Spinal cord (tissue), 10 donors: ENCODE measurements around the gene TMEM231. TPM values are rescaled to one million over a fixed set of nuclear protein-coding genes. Genes with fewer than 3 reads are reported as not detected.

Source experiments
- DNase-seq, 6 donors: peaks; one replicate each; pipeline versions ENCODE4 v3.0.0 to v3.0.0-alpha.2; 2013 to 2015; ENCODE audit warnings: low spot score in 6 of 6, low read depth in 4 of 6
- H3K27ac ChIP-seq: one replicate; pipeline ENCODE4 v1.5.1; 2013; ENCODE audit warnings: low read depth, low read length, control low read depth
- H3K27me3 ChIP-seq: one replicate; pipeline ENCODE4 v1.6.1; 2013; ENCODE audit warnings: low read length; ENCODE audit not compliant: control insufficient read depth, insufficient read depth
- H3K36me3 ChIP-seq: one replicate; pipeline ENCODE4 v1.6.1; 2013; ENCODE audit warnings: low read length; ENCODE audit not compliant: control insufficient read depth, insufficient read depth
- H3K4me1 ChIP-seq: one replicate; pipeline ENCODE4 v1.6.1; 2013; ENCODE audit warnings: low read length; ENCODE audit not compliant: control insufficient read depth, insufficient read depth
- H3K4me3 ChIP-seq: one replicate; pipeline ENCODE4 v1.5.1; 2013; ENCODE audit warnings: low read depth, low read length, control low read depth
- H3K9me3 ChIP-seq: one replicate; pipeline ENCODE4 v1.6.1; 2013; ENCODE audit warnings: low read length; ENCODE audit not compliant: control insufficient read depth, insufficient read depth
- WGBS: methylation state at CpG from one replicate; pipeline ENCODE4 v1.1.5; 2013; ENCODE audit warnings: missing lambda C conversion rate; ENCODE audit not compliant: insufficient coverage; 5-methylcytosine and 5-hydroxymethylcytosine counted together
- polyA plus RNA-seq, 2 donors: library from polyadenylated mRNA; unstranded; fragments of 120-200 nt; gene quantifications; one replicate each; pipeline ENCODE4 v1.2.1, GENCODE V29; 2013; ENCODE audit not compliant: insufficient read length in 2 of 2
- total RNA-seq, 2 donors: library from RNA; depleted of rRNA in 1 of 2; stranded (reverse); fragments of 120-200 nt in 1 of 2; fragments of >200 nt in 1 of 2; gene quantifications; one replicate each; pipeline versions ENCODE4 v1.2.3 to v1.2.4, GENCODE V29; 2013 to 2014
- donor health status: healthy.

Gene TMEM231
- total and polyA plus RNA-seq, 4 donors, result 25.1 to 55.9 (median 40.8) TPM

GRCh38 chr16:75570396-75571065 is 14.5 kb upstream of the TMEM231 start:
- Histone ChIP-seq H3K36me3 (peaks cover 60% of the 10 kb centered on the region), H3K4me3 (no peak overlapping the region), H3K27me3 (no peaks in the 10 kb centered on the region), H3K9me3 (no peaks in the 10 kb centered on the region), H3K27ac (no peak overlapping the region), H3K4me1 (peaks cover 42% of the 10 kb centered on the region)
- WGBS, result 37% methylated on average over 2 of the region's 5 CpGs
- DNase-seq, result no peak

- Histone ChIP-seq H3K9me3 (no peaks in the 10 kb centered on the region), H3K4me1 (peaks cover 38% of the 10 kb centered on the region), H3K27ac (no peak overlapping the region), H3K4me3 (no peak overlapping the region), H3K27me3 (no peaks in the 10 kb centered on the region), H3K36me3 (peaks cover 44% of the 10 kb centered on the region)
- 95% methylated on average over 4 of the region's 4 CpGs for WGBS
- DNase-seq, result no peak
Measured at GRCh38 chr16:75567911-75568310, 11.9 kb upstream of the TMEM231 start.

- Histone ChIP-seq H3K9me3 (no peaks in the 10 kb centered on the region), H3K27ac (no peak overlapping the region), H3K4me1 (peaks cover 29% of the 10 kb centered on the region), H3K4me3 (peak overlapping the region; percentile 97), H3K36me3 (peaks cover 33% of the 10 kb centered on the region), H3K27me3 (no peaks in the 10 kb centered on the region)
- DNase-seq, result peak in 1 of 6 donors; percentile 15
- WGBS, result 1% methylated on average over 32 of the region's 32 CpGs
Measured at GRCh38 chr16:75566758-75567255, 10.8 kb upstream of the TMEM231 start.

- peaks cover 29% of the 10 kb centered on the region for H3K4me1 ChIP-seq
- H3K36me3 ChIP-seq, result peaks cover 27% of the 10 kb centered on the region
Measured at GRCh38 chr16:75566040-75566757, 10.1 kb upstream of the TMEM231 start, which contains the start of gene GABARAPL2. GABARAPL2 (plus strand) TSS chr16:75566379; CDS start chr16:75566487, 108 bp downstream.

GRCh38 chr16:75565640-75566039 is 9.6 kb upstream of the TMEM231 start:
- Histone ChIP-seq H3K36me3 (peaks cover 24% of the 10 kb centered on the region), H3K4me3 (peak overlapping the region; percentile 97), H3K27me3 (no peaks in the 10 kb centered on the region), H3K9me3 (no peaks in the 10 kb centered on the region), H3K27ac (peak overlapping the region; percentile 89), H3K4me1 (peaks cover 26% of the 10 kb centered on the region)
- WGBS, result 16% methylated on average over 11 of the region's 15 CpGs
- DNase-seq, result no peak

More at GRCh38 chr16:75566040-75566757, 10.1 kb upstream of the TMEM231 start, which contains the start of gene GABARAPL2:
- under 1% methylated on average over 69 of the region's 69 CpGs for WGBS
- Histone ChIP-seq H3K4me3 (peak within 1 kb of the TSS; percentile 97), H3K27me3 (no peaks in the 10 kb centered on the region), H3K9me3 (no peaks in the 10 kb centered on the region), H3K27ac (peak within 1 kb of the TSS; percentile 89)
- peak in 5 of 6 donors; percentile 84 to 97 (median 87) for DNase-seq

- H3K9me3 ChIP-seq, result no peaks in the 10 kb centered on the region
- no peak overlapping the region for H3K4me3 ChIP-seq
- H3K27ac ChIP-seq, result no peak overlapping the region
- 40% methylated on average over 6 of the region's 10 CpGs for WGBS
- H3K4me1 ChIP-seq, result peaks cover 17% of the 10 kb centered on the region
- no peaks in the 10 kb centered on the region for H3K27me3 ChIP-seq
- no peak for DNase-seq
- H3K36me3 ChIP-seq, result no peaks in the 10 kb centered on the region
Measured at GRCh38 chr16:75559564-75560372, 3.7 kb upstream of the TMEM231 start.

GRCh38 chr16:75558846-75559401 is 2.9 kb upstream of the TMEM231 start:
- H3K4me1 ChIP-seq, result peaks cover 22% of the 10 kb centered on the region
- H3K36me3 ChIP-seq, result no peaks in the 10 kb centered on the region
- DNase-seq, result no peak
- no peaks in the 10 kb centered on the region for H3K27me3 ChIP-seq
- WGBS, result 81% methylated on average over 2 of the region's 2 CpGs
- no peak overlapping the region for H3K4me3 ChIP-seq
- no peaks in the 10 kb centered on the region for H3K9me3 ChIP-seq
- H3K27ac ChIP-seq, result no peak overlapping the region

GRCh38 chr16:75556431-75556950 is 439 bp upstream of the TMEM231 start:
- DNase-seq, result no peak
- H3K4me1 ChIP-seq, result peaks cover 22% of the 10 kb centered on the region
- no peaks in the 10 kb centered on the region for H3K27me3 ChIP-seq
- H3K36me3 ChIP-seq, result no peaks in the 10 kb centered on the region
- H3K9me3 ChIP-seq, result no peaks in the 10 kb centered on the region
- H3K4me3 ChIP-seq, result peak overlapping the region; percentile 73
- 11% methylated on average over 7 of the region's 16 CpGs for WGBS
- H3K27ac ChIP-seq, result peak overlapping the region; percentile 93

GRCh38 chr16:75555213-75555706 is 792 bp downstream of the TMEM231 start:
- peak overlapping the region; percentile 93 for H3K27ac ChIP-seq
- peak in 5 of 6 donors; percentile 72 to 97 (median 80) for DNase-seq
- peaks cover 22% of the 10 kb centered on the region for H3K4me1 ChIP-seq
- no peaks in the 10 kb centered on the region for H3K36me3 ChIP-seq
- peak overlapping the region; percentile 73 for H3K4me3 ChIP-seq
- no peaks in the 10 kb centered on the region for H3K9me3 ChIP-seq
- WGBS, result under 1% methylated on average over 23 of the region's 26 CpGs
- H3K27me3 ChIP-seq, result no peaks in the 10 kb centered on the region
